Measurements from ENCODE around the gene HOXB8.

The HOXB8 gene

GRCh38 chr17:48612456-48612853 is 2.6 kb downstream of the HOXB8 start:
- H3K79me2 ChIP-seq (ENCODE audit: insufficient read depth, low read length), result no peaks in the 10 kb centered on the region
- H3K27me3 ChIP-seq (ENCODE audit: insufficient read depth, low read length), result no peaks in the 10 kb centered on the region
- no peaks in the 10 kb centered on the region for H3F3A ChIP-seq (ENCODE audit: insufficient read depth, low read length)
- H3K4me2 ChIP-seq (ENCODE audit: low read length), result no peak overlapping the region
- no peaks in the 10 kb centered on the region for H4K20me1 ChIP-seq (ENCODE audit: insufficient read depth, low read length)
- H3K4me1 ChIP-seq (ENCODE audit: insufficient read depth, low read length, severe bottlenecking), result peaks cover 3% of the 10 kb centered on the region
- no peak for TF ChIP-seq EZH2 (IDR thresholded peaks at IDR 0.05; ENCODE audit: borderline replicate concordance, low read length)
- no peak for TF ChIP-seq CTCF (IDR thresholded peaks at IDR 0.05; ENCODE audit: low read length)
- no peaks in the 10 kb centered on the region for H3K36me3 ChIP-seq (ENCODE audit: insufficient read depth, low read length)
- no peak overlapping the region for H3K9ac ChIP-seq (ENCODE audit: low read length)
- no peak overlapping the region for H3K4me3 ChIP-seq (ENCODE audit: low read depth, low read length, poor library complexity, severe bottlenecking)
- H3K9me3 ChIP-seq (ENCODE audit: low read length), result no peaks in the 10 kb centered on the region
- H2AFZ ChIP-seq (ENCODE audit: low read length), result no peak overlapping the region
- no peaks in the 10 kb centered on the region for H3K9me2 ChIP-seq (ENCODE audit: low read depth, low read length)
- no peak overlapping the region for H3K27ac ChIP-seq (ENCODE audit: low read depth, low read length, poor library complexity, severe bottlenecking)

GRCh38 chr17:48611681-48612455 is 3.2 kb downstream of the HOXB8 start:
- Histone ChIP-seq H3K4me2 (ENCODE audit: low read length) (peak overlapping the region; percentile 72; the same call in 1 of the 2 replicates), H3K9ac (ENCODE audit: low read length) (no peak overlapping the region)

GRCh38 chr17:48611213-48611612 is 3.9 kb downstream of the HOXB8 start:
- Histone ChIP-seq H3K9me3 (ENCODE audit: low read length) (no peaks in the 10 kb centered on the region), H2AFZ (ENCODE audit: low read length) (no peak overlapping the region), H3K79me2 (ENCODE audit: insufficient read depth, low read length) (no peaks in the 10 kb centered on the region), H3K4me3 (ENCODE audit: low read depth, low read length, poor library complexity, severe bottlenecking) (peak overlapping the region; percentile 63), H3K4me2 (ENCODE audit: low read length) (peak overlapping the region; percentile 72), H3K36me3 (ENCODE audit: insufficient read depth, low read length) (no peaks in the 10 kb centered on the region), H3K27me3 (ENCODE audit: insufficient read depth, low read length) (no peaks in the 10 kb centered on the region), H3K4me1 (ENCODE audit: insufficient read depth, low read length, severe bottlenecking) (peaks cover 3% of the 10 kb centered on the region), H3K9ac (ENCODE audit: low read length) (peak overlapping the region; percentile 68; the same call in 1 of the 2 replicates), H3F3A (ENCODE audit: insufficient read depth, low read length) (no peaks in the 10 kb centered on the region), H4K20me1 (ENCODE audit: insufficient read depth, low read length) (no peaks in the 10 kb centered on the region), H3K9me2 (ENCODE audit: low read depth, low read length) (no peaks in the 10 kb centered on the region), H3K27ac (ENCODE audit: low read depth, low read length, poor library complexity, severe bottlenecking) (no peak overlapping the region)
- TF ChIP-seq CTCF (IDR thresholded peaks at IDR 0.05; ENCODE audit: low read length) (no peak), EZH2 (IDR thresholded peaks at IDR 0.05; ENCODE audit: borderline replicate concordance, low read length) (no peak)

More at GRCh38 chr17:48611681-48612455, 3.2 kb downstream of the HOXB8 start:
- Histone ChIP-seq H4K20me1 (ENCODE audit: insufficient read depth, low read length) (no peaks in the 10 kb centered on the region), H3K9me2 (ENCODE audit: low read depth, low read length) (no peaks in the 10 kb centered on the region), H3K79me2 (ENCODE audit: insufficient read depth, low read length) (no peaks in the 10 kb centered on the region), H3K27ac (ENCODE audit: low read depth, low read length, poor library complexity, severe bottlenecking) (no peak overlapping the region), H2AFZ (ENCODE audit: low read length) (no peak overlapping the region), H3F3A (ENCODE audit: insufficient read depth, low read length) (no peaks in the 10 kb centered on the region), H3K4me3 (ENCODE audit: low read depth, low read length, poor library complexity, severe bottlenecking) (no peak overlapping the region), H3K27me3 (ENCODE audit: insufficient read depth, low read length) (no peaks in the 10 kb centered on the region), H3K36me3 (ENCODE audit: insufficient read depth, low read length) (no peaks in the 10 kb centered on the region), H3K4me1 (ENCODE audit: insufficient read depth, low read length, severe bottlenecking) (peaks cover 3% of the 10 kb centered on the region), H3K9me3 (ENCODE audit: low read length) (no peaks in the 10 kb centered on the region)
- no peak for TF ChIP-seq EZH2 (IDR thresholded peaks at IDR 0.05; ENCODE audit: borderline replicate concordance, low read length)
- TF ChIP-seq CTCF (IDR thresholded peaks at IDR 0.05; ENCODE audit: low read length), result no peak

Measured in OCI-LY1 (cell line).